NCI-H2171 treated with DMSO at 0.1 percent for 48 hours (cell line): ENCODE results near the gene ABCA8.
A peak's percentile ranks its signal among the peaks of the same experiment; 100 is the strongest.

Source experiments
- DNase-seq: peaks from one replicate; lab custom pipeline; 2025; lab: John Stamatoyannopoulos, UW

The ABCA8 gene

DNA sequence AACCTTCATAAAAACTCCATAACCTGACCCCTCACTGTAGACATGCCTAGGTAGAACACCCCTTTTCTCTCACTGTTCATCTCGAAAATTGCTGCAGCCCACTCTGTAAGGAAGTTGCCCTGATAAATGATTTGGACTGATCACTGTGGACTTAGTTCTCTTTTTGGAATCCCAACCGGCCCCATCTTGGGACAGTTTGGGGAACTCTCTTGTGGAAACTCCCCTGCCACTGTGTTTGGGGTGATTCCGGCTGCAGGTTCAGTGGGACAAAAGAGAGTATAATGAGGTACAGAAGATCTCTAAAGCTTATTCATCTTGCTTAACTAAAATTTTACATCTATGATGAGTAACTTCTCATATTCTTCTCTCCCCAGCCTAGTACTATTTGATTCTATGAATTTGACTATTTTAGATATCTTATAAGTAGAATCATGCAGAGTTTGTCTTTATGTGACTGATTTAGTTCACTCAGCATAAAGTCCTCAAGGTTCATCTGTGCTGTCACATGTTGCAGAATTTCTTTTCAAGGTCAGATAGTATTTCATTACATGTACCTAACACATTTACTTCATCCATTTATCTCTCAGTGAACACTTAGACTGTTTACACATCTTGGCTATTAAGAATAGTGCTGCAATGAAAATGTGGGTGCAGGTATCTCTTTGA lies 84.9 kb downstream of the ABCA8 start:
- peak; percentile 27 for DNase-seq

DNA sequence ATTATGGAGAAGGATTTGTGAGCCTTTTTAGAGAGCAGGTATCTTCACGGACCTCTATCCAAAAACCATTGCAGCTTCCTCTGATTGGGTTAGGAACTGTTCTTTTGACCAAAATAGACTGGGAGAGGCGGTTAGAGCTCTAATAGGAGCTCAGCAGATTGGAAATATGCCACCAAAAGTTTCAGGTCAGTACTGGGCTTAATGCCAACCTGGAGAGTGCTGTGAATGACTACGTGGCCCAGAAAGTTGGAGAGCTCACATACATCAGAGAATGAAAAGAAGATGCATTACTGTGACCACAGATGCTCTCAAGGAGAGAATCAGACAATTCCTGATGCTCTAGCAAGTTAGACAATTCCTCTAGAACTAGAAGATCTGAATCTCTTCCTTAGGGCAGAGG lies 86.5 kb downstream of the ABCA8 start:
- DNase-seq = peak; percentile 85

DNA sequence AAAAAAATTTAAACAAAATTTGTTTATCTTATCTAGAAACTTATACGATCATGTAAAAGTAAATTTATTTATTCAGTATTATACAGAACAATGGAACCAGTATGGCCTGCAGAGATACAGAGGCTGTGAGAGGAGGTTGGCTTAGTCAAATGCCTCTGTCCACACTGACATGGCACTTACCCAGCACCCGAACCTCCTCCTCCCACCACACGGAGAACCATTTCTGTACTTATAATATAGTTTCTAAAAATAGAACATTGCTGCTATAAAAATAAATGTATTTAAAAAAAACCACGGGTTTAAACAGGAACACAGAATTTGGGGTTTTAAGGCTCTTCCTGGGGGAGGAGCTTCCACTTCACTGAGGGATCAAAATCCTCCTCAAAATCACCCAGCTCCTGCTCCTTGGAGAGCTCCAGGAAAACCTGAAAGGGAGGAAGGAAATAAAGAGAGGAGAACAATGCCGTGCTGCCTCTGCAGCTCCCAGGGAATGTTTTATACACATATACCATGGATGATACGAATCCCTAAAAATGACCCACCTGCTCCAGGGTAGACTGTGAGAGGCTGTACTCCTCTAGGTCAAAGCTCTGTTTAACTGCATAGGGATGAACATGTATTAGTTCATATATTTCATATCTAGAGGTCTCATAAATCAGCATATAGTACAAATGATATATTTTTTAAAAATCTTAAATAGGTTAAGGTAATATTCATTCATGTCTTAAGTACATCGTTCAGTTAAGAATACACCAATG lies 87.3 kb downstream of the ABCA8 start:
- no peak for DNase-seq

DNA sequence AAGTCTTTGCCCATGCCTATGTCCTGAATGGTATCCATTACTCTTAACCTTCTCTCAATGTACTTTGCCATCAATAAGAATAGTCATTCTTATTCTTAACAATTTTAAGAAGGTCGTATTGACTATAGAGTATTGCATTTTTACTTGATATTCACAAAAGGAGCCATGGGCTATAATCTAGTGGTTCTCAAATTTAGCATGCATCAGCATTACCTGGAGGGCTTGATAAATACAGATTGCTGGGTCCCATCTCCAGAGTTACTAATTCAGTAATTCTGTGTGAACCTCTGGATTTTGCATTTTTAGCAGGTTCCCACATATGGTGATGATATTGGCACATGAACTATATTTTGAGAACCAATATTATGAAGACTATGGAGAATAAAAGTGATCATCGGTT lies 89.6 kb downstream of the ABCA8 start:
- no peak for DNase-seq

DNA sequence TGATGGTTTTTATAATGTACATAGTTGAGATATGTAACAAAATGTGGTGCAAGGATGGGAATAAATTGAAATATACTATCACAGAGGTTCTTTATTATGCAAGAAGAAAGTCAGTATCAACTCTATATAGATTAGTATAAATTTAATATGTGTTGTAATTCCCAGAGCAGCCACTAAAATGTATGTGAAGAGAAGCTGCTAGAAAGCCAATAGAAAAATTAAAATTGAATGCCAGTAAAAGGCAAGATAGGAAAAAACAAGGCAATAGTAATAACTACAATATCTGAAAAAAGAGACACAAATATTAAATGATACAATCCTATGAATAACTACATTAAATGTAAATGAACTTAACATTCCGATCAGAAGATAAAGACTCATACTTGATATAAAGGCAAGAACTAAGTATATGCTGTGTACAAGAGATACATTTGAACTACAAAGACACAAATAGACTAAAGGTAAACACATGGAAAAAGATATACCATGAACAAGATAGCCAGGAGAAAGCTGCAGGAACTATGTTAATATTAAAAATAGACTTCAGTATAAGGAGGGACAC lies 92.0 kb downstream of the ABCA8 start:
- DNase-seq = peak; percentile 15

DNA sequence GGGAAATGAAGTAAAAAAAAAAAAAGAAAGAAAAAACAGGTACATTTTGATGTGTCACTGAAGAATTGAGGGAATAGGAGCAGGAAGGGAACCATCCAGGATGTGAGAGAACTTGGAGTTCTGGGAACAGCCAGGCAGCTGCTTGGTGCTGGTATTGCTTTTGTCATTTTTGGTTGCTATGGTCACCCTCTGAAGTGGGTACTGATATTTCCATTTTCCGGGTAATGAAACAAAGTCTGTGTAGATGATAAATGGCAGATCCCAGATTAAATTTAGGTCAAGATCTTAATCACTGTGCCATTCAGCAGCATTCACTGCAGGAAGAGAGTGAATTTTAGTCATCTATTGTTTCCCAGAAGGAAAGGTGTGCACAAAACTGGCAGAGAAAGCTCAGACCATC lies 93.6 kb downstream of the ABCA8 start:
- DNase-seq = peak; percentile 52

DNA sequence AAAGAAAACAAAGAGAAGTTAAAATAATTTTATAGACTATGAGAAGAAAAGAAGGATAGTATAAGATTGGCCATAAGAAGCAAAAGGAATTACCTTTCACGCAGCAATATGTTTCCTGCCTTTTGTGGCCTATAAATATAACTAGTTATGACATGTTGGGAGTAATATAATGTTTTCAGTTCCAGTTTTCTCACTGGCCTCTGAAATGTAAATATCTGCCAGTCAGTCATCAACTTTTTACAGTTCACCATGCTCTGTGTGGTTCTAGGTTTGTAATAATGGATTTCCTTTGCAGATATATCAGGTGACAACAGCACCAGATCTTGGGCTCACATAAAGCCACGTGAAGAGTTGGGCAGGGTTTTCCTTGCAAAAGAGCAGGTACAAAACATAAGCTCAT lies 94.3 kb downstream of the ABCA8 start:
- DNase-seq = peak; percentile 22

DNA sequence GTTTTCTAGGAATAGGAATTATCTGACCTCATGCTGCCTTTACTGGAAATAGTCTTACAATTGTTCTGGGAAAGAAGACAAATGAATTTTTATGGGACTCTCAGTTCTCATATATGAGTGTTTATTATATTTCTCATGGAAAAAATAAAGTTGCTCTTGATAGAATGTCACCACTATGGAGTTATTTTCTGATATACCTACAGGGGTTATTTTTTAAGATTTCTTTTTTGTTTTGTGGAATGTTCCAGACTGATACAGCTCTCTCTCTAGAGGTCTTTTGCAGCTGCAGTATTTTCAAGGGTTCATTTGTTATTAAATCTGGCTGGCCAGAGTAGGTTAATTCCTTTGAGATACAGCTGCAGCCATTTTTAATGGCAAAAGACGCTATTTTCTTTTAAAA lies 100.7 kb downstream of the ABCA8 start:
- DNase-seq = no peak

DNA sequence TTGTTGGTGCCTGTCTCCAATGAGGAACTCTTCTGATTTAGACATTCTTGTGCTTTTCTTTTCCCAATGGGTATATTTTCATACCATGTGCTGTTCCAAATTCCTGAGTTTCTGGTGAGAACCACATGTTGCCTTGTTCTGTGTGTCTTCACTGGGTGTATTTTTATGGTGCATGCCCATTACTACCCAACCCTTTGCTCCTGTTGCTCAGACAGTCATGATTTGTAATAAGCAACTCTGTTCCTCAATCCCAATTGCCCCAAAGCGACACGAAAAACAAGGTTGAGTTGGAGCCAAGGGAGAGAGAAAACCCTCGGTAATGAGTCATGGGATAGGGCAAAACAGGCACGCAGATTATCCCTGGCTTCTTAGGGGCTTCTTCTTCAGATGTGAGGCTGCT lies 101.8 kb downstream of the ABCA8 start:
- no peak for DNase-seq

DNA sequence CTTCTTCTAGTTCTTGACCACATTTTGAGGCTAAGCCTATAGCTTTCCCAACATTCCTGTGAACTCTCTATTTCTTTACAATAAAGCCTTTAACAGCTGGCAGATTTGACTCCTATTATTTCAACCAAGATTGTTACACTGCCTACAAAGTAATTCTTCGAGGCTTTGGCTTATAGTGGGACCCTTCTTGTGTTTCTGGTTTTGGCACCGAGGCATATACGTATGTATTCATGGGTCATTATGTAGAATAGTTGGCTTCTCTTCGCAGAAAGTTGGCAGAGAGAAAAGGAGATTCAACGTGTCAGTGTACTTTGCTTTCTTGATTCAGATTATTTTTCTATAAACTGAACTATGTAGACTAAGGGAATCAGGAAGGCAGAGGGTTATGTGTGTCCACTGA lies 102.2 kb downstream of the ABCA8 start:
- no peak for DNase-seq

DNA sequence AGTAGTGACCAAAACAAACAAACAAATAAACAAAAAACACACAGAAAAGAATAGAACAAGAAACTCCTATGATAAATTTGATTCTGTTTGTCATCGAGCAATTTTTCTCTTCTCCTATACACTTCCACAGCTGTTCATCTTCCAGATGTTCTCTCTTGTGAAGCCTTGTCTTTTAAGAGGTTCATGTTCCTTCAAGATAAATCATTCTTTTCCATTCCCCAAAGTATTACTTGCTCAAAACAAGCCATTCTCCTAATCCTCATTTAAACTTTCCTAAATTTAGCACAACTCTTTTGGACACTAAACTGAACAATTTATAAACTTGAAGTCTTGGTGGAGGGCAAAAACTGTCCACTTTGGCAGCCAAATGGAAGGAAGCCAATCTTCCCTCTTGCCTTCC lies 103.3 kb downstream of the ABCA8 start:
- no peak for DNase-seq

DNA sequence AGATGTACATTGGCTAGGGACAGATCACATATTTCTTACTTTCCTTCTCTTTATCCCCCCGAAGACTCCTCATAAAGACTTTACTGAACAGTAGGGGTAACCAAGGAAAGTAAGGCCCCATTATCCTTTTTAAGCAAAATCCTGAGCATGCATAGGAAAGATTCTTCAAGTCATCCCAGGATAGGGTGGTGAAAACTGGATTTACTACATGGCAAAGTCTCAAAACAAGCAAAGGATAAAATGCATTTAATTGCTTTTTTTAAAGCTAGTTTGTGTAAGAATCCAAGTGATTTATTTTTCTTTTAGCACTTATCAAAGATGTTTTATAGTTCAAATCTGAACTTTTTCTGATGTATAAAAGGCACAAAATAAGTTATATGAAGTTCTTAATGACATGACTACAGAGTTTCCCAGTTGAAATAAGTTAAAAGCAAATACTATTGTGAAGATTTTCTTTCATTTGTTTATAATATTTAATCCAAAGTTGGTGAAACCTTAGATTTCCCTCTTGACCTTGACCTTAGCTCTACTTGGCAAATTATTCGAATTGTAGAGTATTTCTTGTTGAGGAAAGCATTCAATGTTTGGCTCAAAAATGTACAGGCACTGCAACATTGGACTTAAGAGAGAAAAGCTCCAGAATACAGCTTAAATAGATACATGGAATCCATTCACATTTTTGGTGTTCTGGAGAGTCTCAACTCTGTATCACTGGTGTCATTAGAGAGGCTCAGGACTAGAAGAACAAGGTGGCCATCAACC lies 104.3 kb downstream of the ABCA8 start:
- no peak for DNase-seq

DNA sequence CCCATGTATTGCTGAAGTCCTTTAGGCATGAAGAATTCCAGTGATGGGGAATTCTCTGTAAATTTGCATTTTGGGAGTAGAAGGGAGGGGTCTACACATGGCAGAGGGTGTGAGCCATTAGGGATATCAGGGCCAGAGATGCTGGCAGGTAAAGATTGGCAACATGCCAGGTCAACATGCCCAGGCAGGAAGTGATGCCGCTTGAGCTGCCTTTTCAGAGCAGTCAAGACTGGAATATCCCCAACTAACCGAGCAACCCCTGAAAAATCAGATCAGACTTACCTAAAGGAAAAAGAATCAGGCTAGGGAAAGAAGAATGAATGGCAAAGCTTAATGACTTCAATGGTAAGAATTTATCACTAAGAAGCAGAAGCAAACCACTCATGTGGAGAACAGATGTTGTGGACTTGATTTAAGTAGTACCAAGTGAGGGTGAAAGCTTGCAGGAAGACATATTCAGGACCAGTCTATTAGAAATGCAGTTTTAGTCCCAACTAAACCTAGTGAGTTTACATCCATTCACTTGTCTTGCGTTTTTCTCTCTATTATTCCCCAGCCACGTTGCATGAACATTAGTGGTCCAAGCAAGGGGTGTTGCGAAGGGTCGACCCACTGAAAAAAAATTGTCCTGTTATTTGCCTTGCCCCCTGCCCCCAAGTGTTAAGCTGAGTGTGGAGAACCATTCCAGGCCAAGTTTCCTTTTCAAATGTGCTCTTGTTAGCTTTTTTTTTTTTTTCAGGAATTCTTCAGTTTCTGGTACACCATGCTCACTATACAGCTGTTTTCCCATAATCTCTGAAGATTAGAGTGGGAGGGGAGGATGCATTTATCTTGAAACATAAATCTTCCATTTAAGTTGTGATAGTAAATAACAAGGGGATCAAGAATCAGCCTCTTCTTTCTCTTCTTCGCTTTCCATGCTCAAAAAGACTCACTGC lies 105.2 kb downstream of the ABCA8 start:
- DNase-seq = peak; percentile 94

DNA sequence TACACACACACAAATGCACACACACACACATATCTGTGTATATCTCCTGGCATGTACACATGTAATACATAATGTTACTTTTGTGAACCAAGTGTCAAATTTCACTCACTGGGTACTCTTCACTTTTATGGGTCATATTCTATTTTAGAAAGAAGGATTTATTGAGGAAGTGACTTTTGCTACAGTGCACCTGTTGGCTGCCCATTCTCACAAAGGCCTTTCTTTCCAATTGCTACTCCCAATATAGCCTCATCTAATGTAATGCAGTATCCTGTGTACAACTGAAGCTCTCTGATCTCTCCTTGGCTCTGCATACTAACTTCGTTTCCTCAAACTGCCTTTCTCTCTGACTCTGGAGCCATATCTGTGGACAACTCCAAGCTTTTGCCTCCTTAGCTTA lies 107.5 kb downstream of the ABCA8 start:
- peak; percentile 6 for DNase-seq

DNA sequence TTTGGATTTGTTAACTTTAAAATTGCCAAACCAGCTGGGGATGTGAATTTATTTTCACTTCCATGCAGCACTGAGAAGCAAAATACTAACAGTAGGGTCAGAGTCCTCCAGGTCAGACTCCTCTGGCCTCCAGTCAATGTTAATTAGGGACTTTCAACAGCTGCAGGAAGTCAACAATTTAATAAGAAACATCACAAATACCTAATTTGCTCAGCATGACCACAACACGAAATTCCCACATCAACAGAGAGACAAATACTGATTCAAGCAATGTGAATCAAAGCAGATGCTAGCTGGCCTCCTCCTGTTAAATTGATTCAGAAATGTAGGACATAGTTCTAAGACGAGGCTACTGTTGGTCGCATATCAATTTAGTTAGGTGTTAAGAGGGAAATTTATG lies 111.7 kb downstream of the ABCA8 start:
- DNase-seq = no peak

DNA sequence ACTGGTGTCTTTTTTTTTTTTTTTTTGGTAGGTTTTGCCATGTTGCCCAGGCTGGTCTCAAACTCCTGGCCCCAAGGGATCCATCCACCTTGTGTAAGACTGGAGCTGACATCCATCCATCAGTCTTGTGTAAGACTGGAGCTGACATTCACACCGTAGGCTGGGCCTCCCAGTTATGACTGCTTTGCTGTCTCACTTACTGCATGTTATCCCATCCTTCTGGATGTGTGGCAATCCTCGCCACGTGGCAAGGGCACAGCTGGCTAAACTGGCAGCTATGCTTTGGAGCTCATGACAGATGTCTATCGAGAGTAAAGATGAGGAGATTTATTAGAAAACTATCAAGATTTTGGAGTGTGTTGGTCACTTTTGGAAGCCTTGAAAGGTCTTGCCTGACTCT lies 115.1 kb downstream of the ABCA8 start:
- peak; percentile 40 for DNase-seq

DNA sequence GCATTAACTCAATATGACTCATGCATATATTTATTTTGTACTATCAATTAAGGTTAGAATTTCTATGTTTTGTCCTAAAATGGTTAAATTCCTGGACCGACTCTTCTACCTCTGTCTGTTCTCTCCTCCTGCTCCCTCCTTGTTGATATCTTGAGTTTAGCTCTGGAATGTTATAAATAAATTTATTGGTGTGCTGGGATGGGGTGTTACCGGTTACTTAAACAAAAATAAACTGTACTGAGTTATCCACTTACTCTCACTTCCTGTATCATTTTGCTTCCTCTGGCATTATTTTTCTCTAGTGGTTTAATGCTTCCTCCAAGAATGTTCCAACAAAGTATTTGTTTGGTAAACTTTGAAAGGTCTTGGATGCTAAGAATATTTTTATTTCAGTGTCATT lies 120.1 kb downstream of the ABCA8 start:
- no peak for DNase-seq

DNA sequence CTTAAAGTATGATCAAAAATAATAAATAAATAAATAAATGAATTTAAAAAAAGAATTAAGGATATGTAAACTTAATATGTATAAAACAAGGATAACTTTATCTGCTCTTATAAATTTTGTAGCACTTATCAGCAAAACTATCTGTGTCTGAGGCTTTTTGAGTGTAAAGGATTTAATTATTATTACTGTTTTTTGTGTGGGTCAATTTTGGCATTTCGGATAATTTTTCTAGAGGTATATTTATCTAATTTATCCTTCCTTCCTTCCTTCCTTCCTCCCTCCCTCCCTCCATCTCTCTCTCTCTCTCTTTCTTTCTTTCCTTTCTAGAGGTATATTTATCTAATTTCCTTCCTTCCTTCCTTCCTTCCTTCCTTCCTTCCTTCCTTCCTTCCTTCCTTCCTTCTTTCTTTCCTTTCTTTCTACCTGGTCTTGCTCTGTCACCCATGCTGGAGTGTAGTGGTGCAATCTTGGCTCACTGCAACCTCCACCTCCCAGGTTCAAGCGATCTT lies 120.8 kb downstream of the ABCA8 start:
- no peak for DNase-seq

DNA sequence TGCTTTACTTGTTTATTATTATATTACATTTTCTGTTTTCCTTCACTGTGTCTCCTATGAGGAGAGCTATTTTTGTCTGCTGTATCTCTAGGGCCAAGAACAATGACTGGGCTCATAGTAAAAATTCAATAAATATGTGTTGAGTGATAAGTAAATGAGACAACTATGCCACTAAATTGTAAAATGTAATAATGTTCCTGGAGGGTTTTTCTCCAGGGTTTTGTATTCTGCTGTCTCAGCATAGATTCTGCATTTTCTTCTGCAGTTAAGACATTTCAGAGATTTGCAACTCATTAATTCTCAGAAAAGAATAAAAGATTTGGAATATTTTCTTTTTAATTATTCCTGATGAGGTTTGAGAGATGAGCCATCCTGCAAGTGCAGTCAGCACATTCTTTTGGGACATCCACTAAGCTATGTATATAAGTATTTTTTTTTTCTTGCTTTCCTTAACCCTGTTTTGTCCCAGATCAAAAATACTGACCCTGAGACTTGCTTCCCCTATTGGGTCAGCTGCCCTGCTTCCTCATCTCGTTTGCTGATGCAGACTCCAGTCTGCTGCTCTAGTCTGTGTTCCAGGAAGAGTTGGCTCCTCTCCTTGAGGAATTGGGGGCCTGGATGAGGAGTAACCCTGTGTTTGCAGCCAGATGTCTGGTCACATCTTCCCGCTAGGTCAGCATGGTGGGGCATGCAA lies 122.9 kb downstream of the ABCA8 start:
- no peak for DNase-seq

DNA sequence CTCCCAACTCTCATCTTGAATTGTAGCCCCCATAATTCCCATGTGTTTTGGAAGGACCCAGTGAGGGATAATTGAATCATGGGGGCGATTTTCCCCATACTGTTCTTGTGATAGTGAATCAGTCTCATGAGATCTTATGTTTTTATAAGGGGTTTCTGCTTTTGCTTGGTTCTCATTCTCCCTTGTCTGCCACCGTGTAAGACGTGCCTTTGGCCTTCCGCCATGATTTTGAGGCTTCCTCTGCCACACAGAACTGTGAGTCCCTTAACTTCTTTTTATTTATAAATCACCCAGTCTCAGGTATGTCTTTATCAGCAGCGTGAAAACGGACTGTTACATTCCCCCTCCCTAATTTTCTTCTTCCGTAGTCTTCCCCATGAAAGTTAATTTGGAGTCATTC lies 124.0 kb downstream of the ABCA8 start:
- no peak for DNase-seq

DNA sequence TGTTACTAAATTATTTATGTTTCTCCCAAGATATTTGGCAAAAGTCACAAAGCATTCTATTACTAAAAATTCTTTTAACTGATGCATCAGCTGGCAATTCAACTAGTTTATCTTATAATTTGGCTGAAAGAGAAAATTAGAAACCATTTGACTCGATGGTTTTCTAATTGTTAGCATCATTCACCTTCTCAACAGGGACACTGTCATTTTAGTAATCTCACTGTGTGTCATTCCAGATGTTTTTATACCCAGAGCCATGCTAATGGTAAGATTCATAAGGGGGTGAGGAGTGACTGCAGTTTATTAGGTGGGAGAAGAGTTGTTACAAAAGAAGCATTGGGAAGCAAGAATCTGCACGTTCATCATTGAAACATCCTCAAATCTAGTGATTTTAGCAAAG lies 124.9 kb downstream of the ABCA8 start:
- no peak for DNase-seq
